Measurements from ENCODE around the gene GZMM. TPM values are rescaled to one million over a fixed set of nuclear protein-coding genes. Genes with fewer than 3 reads are reported as not detected.

Gene GZMM
- total RNA-seq, 2 donors from 2014 or later = 0.61 to 1.0 TPM

- Histone ChIP-seq H3K36me3 (no peaks in the 10 kb centered on the region), H3K27me3 (peaks cover 28% of the 10 kb centered on the region), H3K4me1 (no peaks in the 10 kb centered on the region), H3K9me3 (no peaks in the 10 kb centered on the region), H3K27ac (no peak overlapping the region), H3K4me3 (no peak overlapping the region), H3K9ac (ENCODE audit: low read depth in 2 of 2, low read length in 2 of 2) (no peak overlapping the region)
- DNase-seq = no peak
- intact Hi-C loops (cut with DNase I) = no loop called here
- TF ChIP-seq CTCF (IDR thresholded peaks at IDR 0.05) = no peak
Measured at GRCh38 chr19:496986-497385, 46.9 kb upstream of the GZMM start.

- intact Hi-C loops (cut with DNase I) = no loop called here
Measured at GRCh38 chr19:497491-497868, 46.4 kb upstream of the GZMM start.

GRCh38 chr19:497869-498510 is 45.9 kb upstream of the GZMM start:
- Histone ChIP-seq H3K27ac (no peak overlapping the region), H3K9ac (ENCODE audit: low read depth in 2 of 2, low read length in 2 of 2) (no peak overlapping the region), H3K27me3 (peaks cover 28% of the 10 kb centered on the region), H3K4me3 (peak overlapping the region; percentile 20), H3K9me3 (no peaks in the 10 kb centered on the region), H3K36me3 (no peaks in the 10 kb centered on the region), H3K4me1 (no peaks in the 10 kb centered on the region)
- DNase-seq = no peak
- intact Hi-C loops (cut with DNase I) = no loop called here
- no peak for TF ChIP-seq CTCF (IDR thresholded peaks at IDR 0.05)

More at GRCh38 chr19:497491-497868, 46.4 kb upstream of the GZMM start:
- TF ChIP-seq CTCF (IDR thresholded peaks at IDR 0.05) = no peak
- no peak overlapping the region for H3K27ac ChIP-seq
- peak overlapping the region; percentile 20 for H3K4me3 ChIP-seq
- peaks cover 28% of the 10 kb centered on the region for H3K27me3 ChIP-seq
- DNase-seq = no peak
- H3K9me3 ChIP-seq = no peaks in the 10 kb centered on the region
- no peak overlapping the region for H3K9ac ChIP-seq (ENCODE audit: low read depth in 2 of 2, low read length in 2 of 2)
- H3K36me3 ChIP-seq = no peaks in the 10 kb centered on the region
- H3K4me1 ChIP-seq = no peaks in the 10 kb centered on the region

- no peak overlapping the region for H3K4me3 ChIP-seq
- no peaks in the 10 kb centered on the region for H3K4me1 ChIP-seq
- H3K27me3 ChIP-seq = peaks cover 28% of the 10 kb centered on the region
- intact Hi-C loops (cut with DNase I) = no loop called here
- H3K9me3 ChIP-seq = no peaks in the 10 kb centered on the region
- H3K36me3 ChIP-seq = no peaks in the 10 kb centered on the region
- H3K27ac ChIP-seq = no peak overlapping the region
- TF ChIP-seq CTCF (IDR thresholded peaks at IDR 0.05) = no peak
- H3K9ac ChIP-seq (ENCODE audit: low read depth in 2 of 2, low read length in 2 of 2) = no peak overlapping the region
- no peak for DNase-seq
Measured at GRCh38 chr19:498511-498891, 45.4 kb upstream of the GZMM start.

- Histone ChIP-seq H3K9ac (ENCODE audit: low read depth in 2 of 2, low read length in 2 of 2) (no peak overlapping the region), H3K27ac (no peak overlapping the region), H3K27me3 (peaks cover 28% of the 10 kb centered on the region), H3K4me1 (no peaks in the 10 kb centered on the region), H3K4me3 (no peak overlapping the region), H3K9me3 (no peaks in the 10 kb centered on the region), H3K36me3 (no peaks in the 10 kb centered on the region)
- no peak for DNase-seq
- intact Hi-C loops (cut with DNase I) = no loop called here
- no peak for TF ChIP-seq CTCF (IDR thresholded peaks at IDR 0.05)
Measured at GRCh38 chr19:498977-499623, 44.8 kb upstream of the GZMM start.

Data from colonic mucosa (tissue), 4 donors.